H1 (cell line): ENCODE results near the gene NF1. TPM values are rescaled to one million over a fixed set of nuclear protein-coding genes. Genes with fewer than 3 reads are reported as not detected.

ENCODE experiments used
- BCL11A ChIP-seq, 2 experiments: IDR thresholded peaks; one replicate each; pipeline ENCODE4 v1.6.1; 2011; ENCODE audit warnings: low read depth in 2 of 2, low read length in 2 of 2, mild to moderate bottlenecking in 2 of 2
- CHD7 ChIP-seq: fragments of 300-600 bp; sonication (generic); IDR thresholded peaks from 2 replicates; pipeline ENCODE4 v1.7.1; 2012; ENCODE audit warnings: low read length, moderate library complexity, mild to moderate bottlenecking, inconsistent platforms; ENCODE audit not compliant: insufficient replicate concordance
- HDAC2 ChIP-seq, 2 experiments: fragments of 300-600 bp in 1 of 2; sonication (generic) in 1 of 2; IDR thresholded peaks; 2 replicates each; pipeline ENCODE4 v1.6.1; 2011 to 2012; ENCODE audit warnings: low read depth in 2 of 2, low read length in 2 of 2, mild to moderate bottlenecking in 2 of 2, moderate library complexity in 2 of 2, borderline replicate concordance in 1 of 2, inconsistent platforms in 1 of 2
- MAX ChIP-seq: IDR thresholded peaks from 2 replicates; pipeline ENCODE4 v1.6.1; 2012; ENCODE audit warnings: inconsistent platforms
- PHF8 ChIP-seq: fragments of 200-600 bp; sonication (generic); conservative IDR thresholded peaks from 2 replicates; pipeline ENCODE4 v1.7.1; 2012; ENCODE audit warnings: low read depth, mild to moderate bottlenecking, inconsistent platforms, low read length, moderate library complexity
- SIRT6 ChIP-seq: IDR thresholded peaks from one replicate; pipeline ENCODE4 v1.7.1; 2012; ENCODE audit warnings: low read length, inconsistent platforms
- SIX5 ChIP-seq: IDR thresholded peaks from 2 replicates; pipeline ENCODE4 v1.6.1; 2011; ENCODE audit warnings: mild to moderate bottlenecking, low read depth, low read length
- SUZ12 ChIP-seq: fragments of 200-600 bp; sonication (generic); IDR thresholded peaks from 2 replicates; pipeline ENCODE4 v1.6.1; 2012; ENCODE audit warnings: mild to moderate bottlenecking, inconsistent platforms, low read length, moderate library complexity, mixed read lengths
- TAF7 ChIP-seq: optimal IDR thresholded peaks from 2 replicates; pipeline ENCODE3; 2011; ENCODE audit warnings: low read depth, mild to moderate bottlenecking, inconsistent platforms, low read length, moderate library complexity, borderline replicate concordance
- TBP ChIP-seq: IDR thresholded peaks from 2 replicates; pipeline ENCODE4 v1.6.1; 2011; ENCODE audit warnings: low read depth, low read length, improper control_type of control experiment
- YY1 ChIP-seq: IDR thresholded peaks from 2 replicates; pipeline ENCODE4 v1.6.1; 2011; ENCODE audit warnings: low read depth, mild to moderate bottlenecking, low read length
- polyA plus RNA-seq, 7 experiments: library from polyadenylated mRNA; depleted of rRNA in 3 of 7; stranded (reverse) in 5 of 7; unstranded in 2 of 7; fragments of >200 nt in 5 of 7; fragments of 200-250 nt in 2 of 7; gene quantifications; 1 replicate in 5 of 7; 2 replicates in 1 of 7; 4 replicates in 1 of 7; pipeline versions ENCODE4 v1.2.1 to v1.2.3, GENCODE V29; 2011 to 2013; ENCODE audit warnings: missing spikeins in 2 of 7, mixed read lengths in 2 of 7
- total RNA-seq: library from RNA; stranded (reverse); fragmentation: NEBNext Ultra II Directional; extraction: Animal tissue kit (Norgen Biotek cat#: 25700); gene quantifications from 2 replicates; pipeline ENCODE4 v1.2.1, GENCODE V29; 2021

Gene NF1
- total and polyA plus RNA-seq, 2 of the 8 experiments (the other 6 are each of a cell fraction or from before 2014, with no cell fraction given): 19.3 to 29.6 TPM

- no peak for TF ChIP-seq CHD7
- TF ChIP-seq TBP: no peak
- no peak for TF ChIP-seq TAF7
- no peak for TF ChIP-seq HDAC2 (IDR thresholded peaks at IDR 0.05; ENCODE audit: borderline replicate concordance in 1 of 2, low read depth in 2 of 2, low read length in 2 of 2)
- TF ChIP-seq SIX5: no peak
- no peak for TF ChIP-seq BCL11A (IDR thresholded peaks at IDR 0.05; ENCODE audit: low read depth in 2 of 2, low read length in 2 of 2)
- TF ChIP-seq SIRT6: no peak
- no peak for TF ChIP-seq PHF8
- TF ChIP-seq SUZ12: no peak
- no peak for TF ChIP-seq YY1
- no peak for TF ChIP-seq MAX
These were observed 80.5 kb downstream of the NF1 start (continued) for GRCh38 chr17:31175237-31175636.
